Measurements from ENCODE around the gene GASK1B. TPM values are rescaled to one million over a fixed set of nuclear protein-coding genes. Genes with fewer than 3 reads are reported as not detected.

GASK1B gene
- total and polyA plus RNA-seq, 2 of the 4 experiments (the other 2 are of a cell fraction), result 4.1 to 5.4 TPM

- Histone ChIP-seq H3K9me3 (ENCODE audit: control insufficient read depth, insufficient read depth, low read length) (no peaks in the 10 kb centered on the region), H3K9me1 (ENCODE audit: insufficient read depth, low read length) (no peaks in the 10 kb centered on the region), H3K4me3 (ENCODE audit: insufficient read depth, low read depth, low read length) (no peak overlapping the region), H2BK120ac (ENCODE audit: low read depth, low read length) (no peak overlapping the region), H4K91ac (ENCODE audit: insufficient read depth, low read depth, low read length) (no peak overlapping the region), H3K27ac (ENCODE audit: insufficient read depth, low read length) (no peak overlapping the region), H3K4me2 (ENCODE audit: low read depth, low read length) (no peak overlapping the region), H2BK5ac (ENCODE audit: low read depth, low read length, poor library complexity, severe bottlenecking) (no peak overlapping the region), H3K9ac (ENCODE audit: low read depth, low read length) (no peak overlapping the region), H3K56ac (ENCODE audit: extremely low read depth, insufficient read depth, low read length) (no peak overlapping the region), H4K5ac (ENCODE audit: low read depth, low read length) (no peak overlapping the region), H2AK5ac (ENCODE audit: low read depth, low read length) (no peak overlapping the region), H2BK20ac (ENCODE audit: low read depth, low read length) (no peak overlapping the region), H3K36me3 (ENCODE audit: control insufficient read depth, insufficient read depth, low read length) (no peaks in the 10 kb centered on the region), H3K18ac (ENCODE audit: low read depth, low read length) (no peak overlapping the region), H3K4me1 (ENCODE audit: control insufficient read depth, insufficient read depth, low read length) (0 out of 2 replicates have a peak, but pooled peaks cover 2% of the 10 kb centered on the region), H4K20me1 (ENCODE audit: insufficient read depth, low read length) (no peaks in the 10 kb centered on the region), H2AK9ac (replicated peaks; ENCODE audit: low read depth, low read length, poor library complexity) (no peak overlapping the region), H3K23ac (ENCODE audit: low read depth, low read length) (no peak overlapping the region), H3K27me3 (ENCODE audit: control insufficient read depth, insufficient read depth, low read length) (no peaks in the 10 kb centered on the region), H2AFZ (replicated peaks; ENCODE audit: low read length, poor library complexity) (no peak overlapping the region), H3K4ac (ENCODE audit: low read depth, low read length) (no peak overlapping the region), H2BK15ac (ENCODE audit: low read depth, low read length) (no peak overlapping the region), H3K79me1 (ENCODE audit: low read depth in 1 of 2, low read length in 2 of 2) (no peaks in the 10 kb centered on the region), H3K14ac (replicated peaks; ENCODE audit: low read depth, low read length) (no peak overlapping the region), H4K8ac (ENCODE audit: low read depth in 2 of 2, low read length in 2 of 2) (no peak overlapping the region)
- TF ChIP-seq POLR2A (IDR thresholded peaks at IDR 0.05; ENCODE audit: low read depth, low read length) (no peak), MAFK (IDR thresholded peaks at IDR 0.05; ENCODE audit: low read depth, low read length) (0 out of 2 replicates have a peak, but pooled peaks have one; percentile 39)
- no CpG with 5 or more reads among the region's 2 CpGs for WGBS, 2 experiments (ENCODE audit: extremely low coverage in 2 of 2, insufficient read length in 1 of 2)
- CTCF ChIA-PET, result no interaction called here
- in situ Hi-C loops (cut with MboI; ENCODE audit: low sequenced_read_pairs) (no loop called here), intact Hi-C loops (cut with micrococcal nuclease) (no loop called here), dilution Hi-C loops (cut with HindIII; ENCODE audit: low sequenced_read_pairs, unreplicated experiment) (no loop called here)
- no TSS peak for BruUV-seq (replicated peaks)
- DNase-seq (no peak), ATAC-seq (ENCODE audit: low read depth) (no peak)
- POLR2A ChIA-PET (ENCODE audit: unreplicated experiment), result no interaction called here
Measured at GRCh38 chr4:158134222-158134621, 38.6 kb downstream of the GASK1B start.
